Activated CD4-positive, alpha-beta T cell treated with anti-CD3 and anti-CD28 coated beads for 1 hour (primary cell): ENCODE data around the gene SRPK1.

Source experiments
- DNase-seq: peaks from one replicate; pipeline ENCODE4 v3.0.0-alpha.2; 2020

The SRPK1 gene

GRCh38 chr6:35809809-35810208 lies 111.1 kb downstream of the SRPK1 start:
- no peak for DNase-seq

GRCh38 chr6:35808688-35809087 lies 112.2 kb downstream of the SRPK1 start:
- DNase-seq = no peak

GRCh38 chr6:35804996-35805736 lies 115.7 kb downstream of the SRPK1 start, which contains the start of gene LHFPL5:
LHFPL5 (plus strand) TSS chr6:35805352; CDS start chr6:35805671, 319 bp downstream.
- no peak for DNase-seq

GRCh38 chr6:35801148-35801547 lies 119.8 kb downstream of the SRPK1 start:
- DNase-seq = no peak

GRCh38 chr6:35798706-35799105 lies 122.2 kb downstream of the SRPK1 start:
- no peak for DNase-seq

- no peak for DNase-seq
Measured at GRCh38 chr6:35797837-35798526, 122.9 kb downstream of the SRPK1 start.

GRCh38 chr6:35796236-35796635 lies 124.7 kb downstream of the SRPK1 start:
- DNase-seq = no peak

GRCh38 chr6:35795453-35796071 lies 125.3 kb downstream of the SRPK1 start:
- DNase-seq = no peak

GRCh38 chr6:35794536-35795452 lies 126.1 kb downstream of the SRPK1 start:
- DNase-seq = no peak

GRCh38 chr6:35790683-35791082 lies 130.2 kb downstream of the SRPK1 start:
- no peak for DNase-seq

- DNase-seq = no peak
Measured at GRCh38 chr6:35788423-35788982, 132.4 kb downstream of the SRPK1 start.

- DNase-seq = no peak
Measured at GRCh38 chr6:35787266-35788218, 133.4 kb downstream of the SRPK1 start.

GRCh38 chr6:35786810-35787209 lies 134.1 kb downstream of the SRPK1 start:
- DNase-seq = no peak

GRCh38 chr6:35786272-35786671 lies 134.6 kb downstream of the SRPK1 start:
- no peak for DNase-seq

- DNase-seq = no peak
Measured at GRCh38 chr6:35784200-35784599, 136.7 kb downstream of the SRPK1 start.
